Loucy (cell line): Measurements from ENCODE around the gene ARHGDIA.

Experiments
- H2AFZ ChIP-seq: fragments of 200-600 bp; sonication (generic); 2 replicates; pipeline ENCODE4 v1.6.0; 2016; ENCODE audit warnings: antibody characterized with exemption, mild to moderate bottlenecking, low read length, moderate library complexity
- H3F3A ChIP-seq: fragments of 200-600 bp; 2 replicates; pipeline ENCODE4 v1.6.0; 2016; ENCODE audit warnings: antibody characterized with exemption, low read depth, mild to moderate bottlenecking
- H3K27me3 ChIP-seq: fragments of 200-600 bp; sonication (generic); 2 replicates; pipeline ENCODE4 v1.6.1; 2014; ENCODE audit warnings: low read length, mild to moderate bottlenecking; ENCODE audit not compliant: insufficient read depth, poor library complexity, severe bottlenecking
- H3K36me3 ChIP-seq: fragments of 200-600 bp; sonication (generic); 2 replicates; pipeline ENCODE4 v1.6.1; 2016; ENCODE audit warnings: low read length; ENCODE audit not compliant: insufficient read depth
- H3K4me1 ChIP-seq: fragments of 200-600 bp; sonication (generic); 2 replicates; pipeline ENCODE4 v1.5.1; 2014; ENCODE audit warnings: low read length, mild to moderate bottlenecking; ENCODE audit not compliant: insufficient read depth, poor library complexity, severe bottlenecking
- H3K4me2 ChIP-seq: fragments of 200-600 bp; sonication (generic); 2 replicates; pipeline ENCODE4 v1.6.0; 2014; ENCODE audit warnings: antibody characterized with exemption, low read length, low read depth, mild to moderate bottlenecking; ENCODE audit not compliant: poor library complexity, severe bottlenecking
- H3K4me3 ChIP-seq: fragments of 200-600 bp; sonication (generic); 2 replicates; pipeline ENCODE4 v1.5.1; 2014; ENCODE audit warnings: low read length, mild to moderate bottlenecking, mixed read lengths; ENCODE audit not compliant: poor library complexity, severe bottlenecking
- H3K79me2 ChIP-seq: fragments of 200-600 bp; sonication (generic); 2 replicates; pipeline ENCODE4 v1.6.1; 2014; ENCODE audit warnings: low read length; ENCODE audit not compliant: insufficient read depth
- H3K9ac ChIP-seq: fragments of 200-600 bp; sonication (generic); 2 replicates; pipeline ENCODE4 v1.6.0; 2014; ENCODE audit warnings: mild to moderate bottlenecking, low read depth, low read length, moderate library complexity; ENCODE audit not compliant: poor library complexity, severe bottlenecking
- H3K9me2 ChIP-seq: fragments of 200-600 bp; sonication (generic); replicated peaks from 2 replicates; pipeline ENCODE4 v1.6.1; 2016; ENCODE audit warnings: low read depth, low read length, mixed read lengths
- H3K9me3 ChIP-seq: fragments of 200-600 bp; sonication (generic); 2 replicates; pipeline ENCODE4 v1.6.1; 2014; ENCODE audit warnings: mild to moderate bottlenecking, antibody characterized with exemption, low read length, low read depth; ENCODE audit not compliant: insufficient read depth
- H4K20me1 ChIP-seq: fragments of 200-600 bp; sonication (generic); 2 replicates; pipeline ENCODE4 v1.6.0; 2014; ENCODE audit warnings: antibody characterized with exemption, low read length, mild to moderate bottlenecking; ENCODE audit not compliant: insufficient read depth, poor library complexity, severe bottlenecking
- CTCF ChIP-seq: fragments of 200-600 bp; sonication (generic); conservative IDR thresholded peaks from 2 replicates; pipeline ENCODE4 v1.5.1; 2014; ENCODE audit warnings: mild to moderate bottlenecking, antibody characterized with exemption, low read length
- EZH2phosphoT487 ChIP-seq: fragments of 200-600 bp; IDR thresholded peaks from 2 replicates; pipeline ENCODE4 v1.6.1; 2018; ENCODE audit warnings: antibody characterized with exemption, mild to moderate bottlenecking, moderate library complexity, borderline replicate concordance

The ARHGDIA gene

GRCh38 chr17:81852237-81852636, 18.9 kb downstream of the ARHGDIA start:
- Histone ChIP-seq H3K4me3 (no peak overlapping the region), H4K20me1 (peaks cover 17% of the 10 kb centered on the region), H3K9me2 (no peaks in the 10 kb centered on the region), H2AFZ (no peak overlapping the region), H3K27me3 (no peaks in the 10 kb centered on the region), H3K4me1 (no peaks in the 10 kb centered on the region), H3K4me2 (no peak overlapping the region), H3K9me3 (no peaks in the 10 kb centered on the region), H3K36me3 (peaks cover 44% of the 10 kb centered on the region), H3F3A (no peaks in the 10 kb centered on the region), H3K79me2 (peaks cover 58% of the 10 kb centered on the region), H3K9ac (no peak overlapping the region)
- no peak for TF ChIP-seq EZH2phosphoT487

- H3K27me3 ChIP-seq = no peaks in the 10 kb centered on the region
- H3K4me2 ChIP-seq = no peak overlapping the region
- no peak overlapping the region for H2AFZ ChIP-seq
- no peaks in the 10 kb centered on the region for H3F3A ChIP-seq
- H3K4me1 ChIP-seq = no peaks in the 10 kb centered on the region
- TF ChIP-seq EZH2phosphoT487 = no peak
- TF ChIP-seq CTCF = no peak
- no peak overlapping the region for H3K9ac ChIP-seq
- H3K79me2 ChIP-seq = peaks cover 49% of the 10 kb centered on the region
- no peaks in the 10 kb centered on the region for H3K9me2 ChIP-seq
- no peaks in the 10 kb centered on the region for H3K9me3 ChIP-seq
- H4K20me1 ChIP-seq = peaks cover 15% of the 10 kb centered on the region
- peaks cover 52% of the 10 kb centered on the region for H3K36me3 ChIP-seq
- no peak overlapping the region for H3K4me3 ChIP-seq
These were observed 19.7 kb downstream of the ARHGDIA start for GRCh38 chr17:81851423-81851822.

- H3F3A ChIP-seq = no peaks in the 10 kb centered on the region
- H3K79me2 ChIP-seq = peaks cover 30% of the 10 kb centered on the region; the same call in 1 of the 2 replicates
- peaks cover 63% of the 10 kb centered on the region; the same call in 1 of the 2 replicates for H3K36me3 ChIP-seq
These were observed 21.7 kb downstream of the ARHGDIA start for GRCh38 chr17:81849457-81849856.

More at GRCh38 chr17:81849457-81849856, 21.7 kb downstream of the ARHGDIA start:
- Histone ChIP-seq H2AFZ (no peak overlapping the region), H4K20me1 (peaks cover 3% of the 10 kb centered on the region), H3K4me3 (no peak overlapping the region), H3K9me2 (no peaks in the 10 kb centered on the region), H3K27me3 (no peaks in the 10 kb centered on the region), H3K9ac (no peak overlapping the region), H3K9me3 (no peaks in the 10 kb centered on the region), H3K4me1 (no peaks in the 10 kb centered on the region), H3K4me2 (no peak overlapping the region)
- TF ChIP-seq EZH2phosphoT487 (no peak), CTCF (no peak)
